ENCODE results near the gene IBSP.
A peak's percentile ranks its signal among the peaks of the same experiment; 100 is the strongest.

The IBSP gene

DNA sequence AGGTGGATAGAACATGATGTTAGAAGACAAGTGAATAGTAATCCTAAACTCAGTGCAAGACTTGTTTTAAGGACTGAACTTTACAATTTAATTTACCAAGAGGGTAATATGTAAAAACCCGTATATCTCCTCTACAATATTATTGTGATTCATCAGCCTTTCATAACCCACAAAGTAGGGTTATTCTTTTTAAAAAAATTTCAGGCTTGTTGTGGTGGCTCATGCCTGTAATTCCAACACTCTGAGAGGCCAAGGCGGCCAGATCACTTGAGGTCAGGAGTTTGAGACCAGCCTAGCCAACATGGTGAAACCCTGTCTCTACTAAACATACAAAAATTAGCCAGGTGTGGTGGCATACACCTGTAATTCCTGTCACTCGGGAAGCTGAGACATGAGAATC lies 7.2 kb downstream of the IBSP start:
- H3K9ac ChIP-seq (ENCODE audit: low read length): peak overlapping the region; percentile 23
- no peaks in the 10 kb centered on the region for H3K36me3 ChIP-seq (ENCODE audit: control insufficient read depth, insufficient read depth, low read length, severe bottlenecking)
- H3K4me3 ChIP-seq (ENCODE audit: low read length): no peak overlapping the region
- no peaks in the 10 kb centered on the region for H3K27me3 ChIP-seq (replicated peaks; ENCODE audit: control insufficient read depth, insufficient read depth, low read length)
- H3K4me1 ChIP-seq (ENCODE audit: control insufficient read depth, insufficient read depth, low read length): peaks cover 24% of the 10 kb centered on the region
- H3K9me3 ChIP-seq (ENCODE audit: control insufficient read depth, low read length): no peaks in the 10 kb centered on the region
- peak; percentile 30 for DNase-seq (ENCODE audit: low read depth)

GRCh38 chr4:87807402-87807801 lies 8.0 kb downstream of the IBSP start:
- DNase-seq (ENCODE audit: low read depth): peak; percentile 48
- Histone ChIP-seq H3K9me3 (ENCODE audit: control insufficient read depth, low read length) (no peaks in the 10 kb centered on the region), H3K4me3 (ENCODE audit: low read length) (no peak overlapping the region), H3K27me3 (replicated peaks; ENCODE audit: control insufficient read depth, insufficient read depth, low read length) (no peaks in the 10 kb centered on the region), H3K36me3 (ENCODE audit: control insufficient read depth, insufficient read depth, low read length, severe bottlenecking) (no peaks in the 10 kb centered on the region), H3K4me1 (ENCODE audit: control insufficient read depth, insufficient read depth, low read length) (peaks cover 24% of the 10 kb centered on the region), H3K9ac (ENCODE audit: low read length) (no peak overlapping the region)

GRCh38 chr4:87811977-87812376 lies 12.6 kb downstream of the IBSP start:
- Histone ChIP-seq H3K27me3 (replicated peaks; ENCODE audit: control insufficient read depth, insufficient read depth, low read length) (no peaks in the 10 kb centered on the region), H3K9ac (ENCODE audit: low read length) (no peak overlapping the region), H3K9me3 (ENCODE audit: control insufficient read depth, low read length) (peaks cover 5% of the 10 kb centered on the region), H3K4me3 (ENCODE audit: low read length) (no peak overlapping the region), H3K36me3 (ENCODE audit: control insufficient read depth, insufficient read depth, low read length, severe bottlenecking) (no peaks in the 10 kb centered on the region), H3K4me1 (ENCODE audit: control insufficient read depth, insufficient read depth, low read length) (peaks cover 8% of the 10 kb centered on the region)
- peak; percentile 17 for DNase-seq (ENCODE audit: low read depth)

- Histone ChIP-seq H3K9me3 (ENCODE audit: control insufficient read depth, low read length) (peaks cover 12% of the 10 kb centered on the region), H3K4me3 (ENCODE audit: low read length) (no peak overlapping the region), H3K27me3 (replicated peaks; ENCODE audit: control insufficient read depth, insufficient read depth, low read length) (no peaks in the 10 kb centered on the region), H3K9ac (ENCODE audit: low read length) (no peak overlapping the region), H3K36me3 (ENCODE audit: control insufficient read depth, insufficient read depth, low read length, severe bottlenecking) (no peaks in the 10 kb centered on the region), H3K4me1 (ENCODE audit: control insufficient read depth, insufficient read depth, low read length) (no peaks in the 10 kb centered on the region)
- peak; percentile 27 for DNase-seq (ENCODE audit: low read depth)
These were observed 20.0 kb downstream of the IBSP start for GRCh38 chr4:87819281-87819919.

- no peaks in the 10 kb centered on the region for H3K9me3 ChIP-seq (ENCODE audit: control insufficient read depth, low read length)
- DNase-seq (ENCODE audit: low read depth): no peak
- no peak overlapping the region for H3K9ac ChIP-seq (ENCODE audit: low read length)
- no peaks in the 10 kb centered on the region for H3K4me1 ChIP-seq (ENCODE audit: control insufficient read depth, insufficient read depth, low read length)
- H3K36me3 ChIP-seq (ENCODE audit: control insufficient read depth, insufficient read depth, low read length, severe bottlenecking): no peaks in the 10 kb centered on the region
- no peak overlapping the region for H3K4me3 ChIP-seq (ENCODE audit: low read length)
- H3K27me3 ChIP-seq (replicated peaks; ENCODE audit: control insufficient read depth, insufficient read depth, low read length): no peaks in the 10 kb centered on the region
These were observed 23.8 kb downstream of the IBSP start for GRCh38 chr4:87823200-87823599.

- H3K36me3 ChIP-seq (ENCODE audit: control insufficient read depth, insufficient read depth, low read length, severe bottlenecking): no peaks in the 10 kb centered on the region
- no peak for DNase-seq (ENCODE audit: low read depth)
- no peak overlapping the region for H3K9ac ChIP-seq (ENCODE audit: low read length)
- no peaks in the 10 kb centered on the region for H3K4me1 ChIP-seq (ENCODE audit: control insufficient read depth, insufficient read depth, low read length)
- H3K4me3 ChIP-seq (ENCODE audit: low read length): no peak overlapping the region
- no peaks in the 10 kb centered on the region for H3K27me3 ChIP-seq (replicated peaks; ENCODE audit: control insufficient read depth, insufficient read depth, low read length)
- H3K9me3 ChIP-seq (ENCODE audit: control insufficient read depth, low read length): no peaks in the 10 kb centered on the region
These were observed 24.4 kb downstream of the IBSP start for GRCh38 chr4:87823724-87824123.

GRCh38 chr4:87824352-87824751 lies 25.0 kb downstream of the IBSP start:
- H3K9ac ChIP-seq (ENCODE audit: low read length): no peak overlapping the region
- no peaks in the 10 kb centered on the region for H3K36me3 ChIP-seq (ENCODE audit: control insufficient read depth, insufficient read depth, low read length, severe bottlenecking)
- DNase-seq (ENCODE audit: low read depth): no peak
- H3K4me3 ChIP-seq (ENCODE audit: low read length): no peak overlapping the region
- H3K27me3 ChIP-seq (replicated peaks; ENCODE audit: control insufficient read depth, insufficient read depth, low read length): no peaks in the 10 kb centered on the region
- no peaks in the 10 kb centered on the region for H3K4me1 ChIP-seq (ENCODE audit: control insufficient read depth, insufficient read depth, low read length)
- H3K9me3 ChIP-seq (ENCODE audit: control insufficient read depth, low read length): no peaks in the 10 kb centered on the region

DNA sequence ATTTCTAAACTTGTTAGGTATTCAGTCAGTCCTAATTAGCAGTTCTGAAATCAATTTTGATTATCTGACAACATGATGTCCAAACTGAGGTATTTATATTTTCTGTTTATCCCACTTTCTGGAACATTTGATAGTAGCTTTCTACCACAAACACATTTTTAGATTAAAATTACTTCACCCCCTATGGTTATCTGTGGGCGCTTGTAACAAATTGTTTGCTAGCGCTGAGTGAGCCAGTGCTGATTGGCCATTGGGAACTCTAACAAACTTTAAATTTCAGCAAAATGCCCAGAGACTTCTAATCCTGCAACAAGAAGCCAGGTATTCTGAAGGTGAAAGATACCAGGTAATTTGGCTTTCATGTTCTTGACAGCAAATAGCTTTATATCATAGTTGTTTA lies 33.3 kb downstream of the IBSP start, which contains the start of gene MEPE:
Gene MEPE (plus strand): TSS at position 301 of the 400 bp plus-strand sequence. CDS start 1,746 bp downstream, outside the sequence.
- Histone ChIP-seq H3K4me3 (ENCODE audit: low read length) (no peak within 1 kb of the TSS), H3K27me3 (replicated peaks; ENCODE audit: control insufficient read depth, insufficient read depth, low read length) (no peaks in the 10 kb centered on the region), H3K4me1 (ENCODE audit: control insufficient read depth, insufficient read depth, low read length) (peaks cover 12% of the 10 kb centered on the region), H3K9me3 (ENCODE audit: control insufficient read depth, low read length) (no peaks in the 10 kb centered on the region), H3K9ac (ENCODE audit: low read length) (no peak within 1 kb of the TSS), H3K36me3 (ENCODE audit: control insufficient read depth, insufficient read depth, low read length, severe bottlenecking) (no peaks in the 10 kb centered on the region)
- no peak for DNase-seq (ENCODE audit: low read depth)

DNA sequence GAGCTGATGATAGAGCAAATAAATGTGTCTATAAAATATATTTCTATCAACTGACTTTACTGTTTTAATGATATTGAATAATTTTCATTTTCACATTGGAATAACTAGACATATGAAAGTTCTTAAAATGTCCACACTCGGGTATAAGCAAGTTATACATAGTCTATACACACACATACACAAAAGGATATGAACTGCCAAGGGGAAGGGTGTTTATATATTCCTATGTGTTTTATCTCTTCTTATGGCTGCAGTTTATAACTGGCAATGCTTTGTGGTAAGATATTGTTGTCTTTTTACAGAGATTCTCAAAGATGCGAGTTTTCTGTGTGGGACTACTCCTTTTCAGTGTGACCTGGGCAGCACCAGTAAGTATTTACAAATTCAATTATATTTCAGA lies 35.0 kb downstream of the IBSP start:
- Histone ChIP-seq H3K9me3 (ENCODE audit: control insufficient read depth, low read length) (no peaks in the 10 kb centered on the region), H3K4me3 (ENCODE audit: low read length) (no peak overlapping the region), H3K27me3 (replicated peaks; ENCODE audit: control insufficient read depth, insufficient read depth, low read length) (no peaks in the 10 kb centered on the region), H3K9ac (ENCODE audit: low read length) (no peak overlapping the region), H3K36me3 (ENCODE audit: control insufficient read depth, insufficient read depth, low read length, severe bottlenecking) (no peaks in the 10 kb centered on the region), H3K4me1 (ENCODE audit: control insufficient read depth, insufficient read depth, low read length) (peaks cover 19% of the 10 kb centered on the region)
- DNase-seq (ENCODE audit: low read depth): no peak

GRCh38 chr4:87835197-87835596 lies 35.8 kb downstream of the IBSP start:
- Histone ChIP-seq H3K9ac (ENCODE audit: low read length) (no peak overlapping the region), H3K4me3 (ENCODE audit: low read length) (no peak overlapping the region), H3K36me3 (ENCODE audit: control insufficient read depth, insufficient read depth, low read length, severe bottlenecking) (no peaks in the 10 kb centered on the region), H3K9me3 (ENCODE audit: control insufficient read depth, low read length) (no peaks in the 10 kb centered on the region), H3K4me1 (ENCODE audit: control insufficient read depth, insufficient read depth, low read length) (peaks cover 19% of the 10 kb centered on the region), H3K27me3 (replicated peaks; ENCODE audit: control insufficient read depth, insufficient read depth, low read length) (no peaks in the 10 kb centered on the region)
- no peak for DNase-seq (ENCODE audit: low read depth)

DNA sequence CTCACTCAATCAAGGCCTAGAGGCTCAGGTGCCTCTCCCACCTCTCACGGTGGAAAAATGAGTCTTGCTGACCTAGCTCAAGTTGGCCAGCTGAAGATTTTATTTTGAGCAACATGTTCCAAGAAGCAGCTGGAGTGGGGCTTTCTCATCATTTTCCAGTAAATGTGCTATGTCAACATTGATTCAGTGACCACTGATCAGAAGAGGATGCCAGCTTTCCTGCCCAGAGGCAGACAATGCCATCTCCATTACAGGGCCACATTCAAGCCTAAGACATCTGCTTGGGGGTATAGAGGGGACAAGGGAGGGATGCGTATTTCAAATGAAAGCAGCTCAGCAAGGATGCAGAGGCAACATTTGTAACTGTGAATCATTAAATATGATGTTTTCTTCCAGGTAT lies 36.4 kb downstream of the IBSP start:
- Histone ChIP-seq H3K36me3 (ENCODE audit: control insufficient read depth, insufficient read depth, low read length, severe bottlenecking) (no peaks in the 10 kb centered on the region), H3K9me3 (ENCODE audit: control insufficient read depth, low read length) (no peaks in the 10 kb centered on the region), H3K9ac (ENCODE audit: low read length) (no peak overlapping the region), H3K4me1 (ENCODE audit: control insufficient read depth, insufficient read depth, low read length) (peaks cover 19% of the 10 kb centered on the region), H3K27me3 (replicated peaks; ENCODE audit: control insufficient read depth, insufficient read depth, low read length) (no peaks in the 10 kb centered on the region), H3K4me3 (ENCODE audit: low read length) (no peak overlapping the region)
- no peak for DNase-seq (ENCODE audit: low read depth)

DNA sequence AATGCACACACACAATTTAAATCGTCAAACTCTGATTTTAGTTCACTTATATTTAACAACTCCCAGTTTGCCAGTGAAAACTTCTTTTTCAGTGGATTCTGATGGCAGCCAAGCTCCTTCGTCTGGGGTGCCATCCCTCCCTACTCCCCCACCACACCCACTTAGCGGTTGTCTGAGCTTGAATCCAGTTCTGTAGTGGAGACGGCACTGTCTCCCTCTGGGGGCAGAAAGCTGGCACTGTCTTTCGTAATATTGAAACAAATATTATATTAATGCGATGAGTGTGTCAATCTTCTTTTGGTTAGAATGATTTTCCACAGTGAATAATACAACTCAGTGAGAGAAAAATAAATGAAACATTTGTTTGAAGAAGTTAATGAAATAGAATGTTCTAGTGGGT lies 38.9 kb downstream of the IBSP start:
- Histone ChIP-seq H3K4me3 (ENCODE audit: low read length) (no peak overlapping the region), H3K9me3 (ENCODE audit: control insufficient read depth, low read length) (no peaks in the 10 kb centered on the region), H3K9ac (ENCODE audit: low read length) (no peak overlapping the region), H3K4me1 (ENCODE audit: control insufficient read depth, insufficient read depth, low read length) (peaks cover 21% of the 10 kb centered on the region), H3K36me3 (ENCODE audit: control insufficient read depth, insufficient read depth, low read length, severe bottlenecking) (no peaks in the 10 kb centered on the region), H3K27me3 (replicated peaks; ENCODE audit: control insufficient read depth, insufficient read depth, low read length) (no peaks in the 10 kb centered on the region)
- DNase-seq (ENCODE audit: low read depth): peak; percentile 23
